GM23338 (cell line): ENCODE results near the gene AGXT. TPM values are rescaled to one million over a fixed set of nuclear protein-coding genes. Genes with fewer than 3 reads are reported as not detected.
A peak's percentile ranks its signal among the peaks of the same experiment; 100 is the strongest.

ENCODE experiments used
- ATAC-seq: fragments of 200-7000 bp; cut with Tn5 transposase; 3 replicates; pipeline ENCODE4 v1.9.1; 2020
- DNase-seq: peaks from one replicate; pipeline ENCODE4 v3.0.0-alpha.2; 2015; ENCODE audit warnings: low spot score
- H2AFZ ChIP-seq: fragments of 200-600 bp; sonication (generic); 2 replicates; pipeline ENCODE4 v1.8.0; 2016; ENCODE audit warnings: antibody characterized with exemption, mild to moderate bottlenecking, moderate library complexity
- H3F3A ChIP-seq: fragments of 200-600 bp; sonication (generic); replicated peaks from 2 replicates; pipeline ENCODE4 v1.8.0; 2017; ENCODE audit warnings: antibody characterized with exemption, mixed run types, low read depth
- H3K27ac ChIP-seq: fragments of 200-600 bp; sonication (generic); 2 replicates; pipeline ENCODE4 v1.6.1; 2016; ENCODE audit warnings: low read depth
- H3K27me3 ChIP-seq: fragments of 200-600 bp; sonication (generic); 2 replicates; pipeline ENCODE4 v1.8.0; 2016; ENCODE audit warnings: mild to moderate bottlenecking, mixed run types, moderate library complexity; ENCODE audit not compliant: insufficient read depth
- H3K36me3 ChIP-seq: fragments of 200-600 bp; sonication (generic); 2 replicates; pipeline ENCODE4 v1.8.0; 2016; ENCODE audit warnings: mild to moderate bottlenecking; ENCODE audit not compliant: insufficient read depth
- H3K4me1 ChIP-seq: fragments of 200-600 bp; sonication (generic); 2 replicates; pipeline ENCODE4 v1.8.0; 2016; ENCODE audit warnings: mild to moderate bottlenecking, moderate library complexity; ENCODE audit not compliant: insufficient read depth
- H3K4me2 ChIP-seq: fragments of 200-600 bp; sonication (generic); 2 replicates; pipeline ENCODE4 v1.7.1; 2017; ENCODE audit warnings: mixed run types
- H3K4me3 ChIP-seq: fragments of 200-600 bp; sonication (generic); 2 replicates; pipeline ENCODE4 v1.6.1; 2016; ENCODE audit warnings: mixed run types
- H3K79me2 ChIP-seq: fragments of 200-600 bp; sonication (generic); replicated peaks from 2 replicates; pipeline ENCODE4 v1.8.0; 2017; ENCODE audit warnings: mild to moderate bottlenecking; ENCODE audit not compliant: insufficient read depth
- H3K9me2 ChIP-seq: fragments of 200-600 bp; sonication (generic); 2 replicates; pipeline ENCODE4 v1.8.0; 2017; ENCODE audit not compliant: insufficient read depth
- H4K20me1 ChIP-seq: fragments of 200-600 bp; sonication (generic); replicated peaks from 2 replicates; pipeline ENCODE4 v1.8.0; 2017; ENCODE audit warnings: mild to moderate bottlenecking; ENCODE audit not compliant: insufficient read depth
- H3K27ac Mint-ChIP-seq: 2 replicates; pipeline ENCODE4 v1.8.0; 2020; ENCODE audit warnings: inconsistent platforms, mild to moderate bottlenecking, moderate library complexity, mixed read lengths
- H3K27me3 Mint-ChIP-seq: 3 replicates; pipeline ENCODE4 v1.8.0; 2022; ENCODE audit warnings: low read depth, mild to moderate bottlenecking, moderate library complexity, mixed read lengths, inconsistent platforms; ENCODE audit not compliant: insufficient read depth, poor library complexity
- H3K36me3 Mint-ChIP-seq: 3 replicates; pipeline ENCODE4 v1.8.0; 2021; ENCODE audit warnings: low read depth, mild to moderate bottlenecking, inconsistent platforms, moderate library complexity, mixed read lengths
- H3K4me1 Mint-ChIP-seq: 3 replicates; pipeline ENCODE4 v1.8.0; 2020; ENCODE audit warnings: mild to moderate bottlenecking, inconsistent platforms, mixed read lengths
- H3K4me3 Mint-ChIP-seq: 3 replicates; pipeline ENCODE4 v1.8.0; 2021; ENCODE audit warnings: moderate library complexity, mild to moderate bottlenecking, inconsistent platforms, mixed read lengths
- H3K9me3 Mint-ChIP-seq: 3 replicates; pipeline ENCODE4 v1.8.0; 2020; ENCODE audit warnings: moderate library complexity, mild to moderate bottlenecking, inconsistent platforms, mixed read lengths
- CTCF ChIP-seq, 2 experiments: fragments of 200-600 bp in 1 of 2; sonication (generic) in 1 of 2; conservative IDR thresholded peaks; 2 replicates each; pipeline versions ENCODE4 v1.5.1 to v1.6.1; 2016 to 2017; ENCODE audit warnings: antibody characterized with exemption in 2 of 2, low read depth in 2 of 2, mild to moderate bottlenecking in 2 of 2, moderate library complexity in 1 of 2
- ETS1 ChIP-seq: IDR thresholded peaks from 2 replicates; pipeline ENCODE4 v1.6.1; 2016; ENCODE audit warnings: antibody characterized with exemption
- EZH2 ChIP-seq: fragments of 200-600 bp; sonication (generic); IDR thresholded peaks from one replicate; pipeline ENCODE4 v1.8.0; 2017; ENCODE audit warnings: antibody characterized with exemption, mild to moderate bottlenecking, low read depth; ENCODE audit not compliant: unreplicated experiment
- EZH2phosphoT487 ChIP-seq: fragments of 200-600 bp; sonication (generic); IDR thresholded peaks from one replicate; pipeline ENCODE4 v1.8.1; 2018; ENCODE audit warnings: antibody characterized with exemption; ENCODE audit not compliant: unreplicated experiment
- JUNB ChIP-seq: IDR thresholded peaks from one replicate; pipeline ENCODE4 v1.6.1; 2016; ENCODE audit warnings: antibody characterized with exemption; ENCODE audit not compliant: unreplicated experiment
- NANOG ChIP-seq: IDR thresholded peaks from 2 replicates; pipeline ENCODE4 v1.6.1; 2016; ENCODE audit warnings: antibody characterized with exemption, borderline replicate concordance
- ZNF114 ChIP-seq: fragments of 250-450 bp; sonication (Bioruptor Pico); IDR thresholded peaks from 2 replicates; pipeline ENCODE4 v1.5.0; 2020; ENCODE audit warnings: mild to moderate bottlenecking, moderate library complexity
- ZNF331 ChIP-seq: fragments of 250-450 bp; sonication (Bioruptor Pico); IDR thresholded peaks from 2 replicates; pipeline ENCODE4 v1.5.0; 2020; ENCODE audit warnings: low read depth, mild to moderate bottlenecking, moderate library complexity
- ZNF462 ChIP-seq: fragments of 250-450 bp; sonication (Bioruptor Pico); IDR thresholded peaks from 2 replicates; pipeline ENCODE4 v1.5.0; 2020; ENCODE audit warnings: mild to moderate bottlenecking, moderate library complexity
- long read RNA-seq: library from polyadenylated mRNA; unstranded; transcript quantifications from one replicate; pipeline ENCODE4 v2.0.0, GENCODE V29; 2020; ENCODE audit not compliant: unreplicated experiment
- polyA plus RNA-seq: library from polyadenylated mRNA; unstranded; fragments of >200 nt; fragmentation: Nextera tagmentation; extraction: Ambion mirVana; gene quantifications from 2 replicates; pipeline ENCODE4 v1.2.1, GENCODE V29; 2016
- total RNA-seq: library from RNA; depleted of rRNA; stranded (reverse); fragments of >200 nt; shearing (Covaris generic); gene quantifications from 2 replicates; pipeline ENCODE4 v1.2.3, GENCODE V29; 2014; rRNA removed

Gene AGXT
- total RNA-seq (not detected in 2 replicates), polyA plus RNA-seq (not detected in 2 replicates)
- long read RNA-seq, result 0 reads

- H2AFZ ChIP-seq, result no peak within 1 kb of the TSS
- H3K36me3 ChIP-seq, result no peaks in the 10 kb centered on the region
- H3K79me2 ChIP-seq, result no peaks in the 10 kb centered on the region
- H3K27ac Mint-ChIP-seq, result no peak within 1 kb of the TSS
- no peak for TF ChIP-seq EZH2
- TF ChIP-seq ZNF114 (CRISPR knock-in tag), result no peak
- no peak for TF ChIP-seq ZNF331
- TF ChIP-seq NANOG, result no peak
- no peak for TF ChIP-seq JUNB
- TF ChIP-seq ETS1, result no peak
- TF ChIP-seq CTCF (conservative IDR thresholded peaks at IDR 0.05; ENCODE audit: low read depth in 2 of 2), result no peak
- no peaks in the 10 kb centered on the region for H3K27me3 Mint-ChIP-seq
- H3K9me2 ChIP-seq, result no peaks in the 10 kb centered on the region
- H3K36me3 Mint-ChIP-seq, result no peaks in the 10 kb centered on the region
- no peaks in the 10 kb centered on the region for H3F3A ChIP-seq
- no peaks in the 10 kb centered on the region; the same call in 1 of the 2 replicates for H4K20me1 ChIP-seq
- no peak within 1 kb of the TSS for H3K27ac ChIP-seq
- H3K4me2 ChIP-seq, result no peak within 1 kb of the TSS
- H3K27me3 ChIP-seq, result no peaks in the 10 kb centered on the region
- no peaks in the 10 kb centered on the region for H3K4me1 ChIP-seq
- no peak for ATAC-seq
- no peaks in the 10 kb centered on the region for H3K9me3 Mint-ChIP-seq
- H3K4me3 Mint-ChIP-seq, result no peak within 1 kb of the TSS
- no peak for DNase-seq
- no peak within 1 kb of the TSS for H3K4me3 ChIP-seq
- no peaks in the 10 kb centered on the region for H3K4me1 Mint-ChIP-seq
Measured at GRCh38 chr2:240868286-240869108, at the start of gene AGXT. AGXT (plus strand) TSS chr2:240868824; CDS start chr2:240868866, 42 bp downstream.

- 0 out of 2 replicates have a peak, but pooled peaks cover 3% of the 10 kb centered on the region for H3F3A ChIP-seq
- H3K4me2 ChIP-seq, result peak overlapping the region; percentile 91
- peak overlapping the region; percentile 88 for H3K4me3 ChIP-seq
- no peaks in the 10 kb centered on the region for H3K9me2 ChIP-seq
- DNase-seq (peak; percentile 74), ATAC-seq (peak; percentile 47)
- peaks cover 33% of the 10 kb centered on the region for H3K4me1 Mint-ChIP-seq
- no peaks in the 10 kb centered on the region for H3K36me3 ChIP-seq
- peaks cover 32% of the 10 kb centered on the region for H3K36me3 Mint-ChIP-seq
- H3K4me3 Mint-ChIP-seq, result peak overlapping the region; percentile 83
- peaks cover 17% of the 10 kb centered on the region for H3K27me3 Mint-ChIP-seq
- peaks cover 8% of the 10 kb centered on the region for H3K9me3 Mint-ChIP-seq
- H3K27ac ChIP-seq, result peak overlapping the region; percentile 84; the same call in 1 of the 2 replicates
- H3K4me1 ChIP-seq, result peaks cover 14% of the 10 kb centered on the region; the same call in 1 of the 2 replicates
- peaks cover 48% of the 10 kb centered on the region for H3K79me2 ChIP-seq
- peaks cover 30% of the 10 kb centered on the region for H4K20me1 ChIP-seq
- no peak overlapping the region for H2AFZ ChIP-seq
- H3K27me3 ChIP-seq, result peaks cover 25% of the 10 kb centered on the region
- no peak overlapping the region for H3K27ac Mint-ChIP-seq
- TF ChIP-seq ZNF462 (CRISPR knock-in tag) (no peak), EZH2phosphoT487 (no peak), NANOG (no peak)
Measured at GRCh38 chr2:240819126-240819857, 49.3 kb upstream of the AGXT start.
